A549 treated with AZD9567 at 1 μM for 4 hours (cell line): Measurements from ENCODE around the gene VSX2. TPM values are rescaled to one million over a fixed set of nuclear protein-coding genes. Genes with fewer than 3 reads are reported as not detected.

Source experiments
- total RNA-seq: library from RNA; stranded (reverse); fragments of 200-300 nt; extraction: Qiagen RNA extraction; gene quantifications from 5 replicates; pipeline ENCODE4 v1.2.3, GENCODE V29; 2022; ENCODE audit not compliant: insufficient read depth

The VSX2 gene
- total RNA-seq = not detected in 5 replicates

GRCh38 chr14:74238974-74239847 lies at the start of gene VSX2:
TSS of gene VSX2 (plus strand) at chr14:74239449. CDS start at chr14:74239562, 113 bp downstream.

GRCh38 chr14:74302634-74303569 lies 63.7 kb downstream of the VSX2 start, which contains the start of gene ABCD4:
TSS of gene ABCD4 (minus strand) at chr14:74302934. CDS start at chr14:74302912, 22 bp downstream.

Other genes with a start within 250 kb of the VSX2 start
- gene ENTPD5, start 220.2 kb upstream of the VSX2 start, total RNA-seq = 5.9 to 7.4 TPM (median 6.7 TPM) in 5 replicates
- 2.6 to 4.7 TPM (median 3.6 TPM) in 5 replicates for gene BBOF1, start 220.1 kb upstream of the VSX2 start, total RNA-seq
- gene ALDH6A1, start 155.0 kb upstream of the VSX2 start, total RNA-seq = 2.1 to 5.9 TPM (median 2.5 TPM) in 5 replicates
- gene LIN52, start 154.5 kb upstream of the VSX2 start, total RNA-seq = 4.2 to 7.0 TPM (median 5.1 TPM) in 5 replicates
- gene ABCD4, start 63.5 kb downstream of the VSX2 start, total RNA-seq = 24.6 to 39.2 TPM (median 35.6 TPM) in 5 replicates
- gene VRTN, start 109.0 kb downstream of the VSX2 start, total RNA-seq = not detected in 5 replicates
- gene SYNDIG1L, start 186.8 kb downstream of the VSX2 start, total RNA-seq = not detected in 5 replicates